Cardiac fibroblast (primary cell): ENCODE results near the gene STK32B.

Source experiments
- DNase-seq, 2 donors: peaks; one replicate each; pipeline versions ENCODE4 v3.0.0 to v3.0.0-alpha.2; 2010; ENCODE audit warnings: low read depth in 2 of 2
- H3K4me3 ChIP-seq, 2 donors: replicated peaks in 1 of 2; 1 replicate in 1 of 2; 2 replicates in 1 of 2; pipeline ENCODE4 v1.5.1; 2011; ENCODE audit warnings: low read depth in 2 of 2, low read length in 2 of 2, mild to moderate bottlenecking in 2 of 2, moderate library complexity in 1 of 2
- TF ChIP-seq, protein P1 (sequence below): IDR thresholded peaks from one replicate; pipeline ENCODE4 v1.5.1; 2011; ENCODE audit warnings: low read depth, mild to moderate bottlenecking, low read length, inconsistent platforms

Gene STK32B

GRCh38 chr4:5409972-5410618 lies 358.8 kb downstream of the STK32B start:
- TF ChIP-seq, protein P1, sequence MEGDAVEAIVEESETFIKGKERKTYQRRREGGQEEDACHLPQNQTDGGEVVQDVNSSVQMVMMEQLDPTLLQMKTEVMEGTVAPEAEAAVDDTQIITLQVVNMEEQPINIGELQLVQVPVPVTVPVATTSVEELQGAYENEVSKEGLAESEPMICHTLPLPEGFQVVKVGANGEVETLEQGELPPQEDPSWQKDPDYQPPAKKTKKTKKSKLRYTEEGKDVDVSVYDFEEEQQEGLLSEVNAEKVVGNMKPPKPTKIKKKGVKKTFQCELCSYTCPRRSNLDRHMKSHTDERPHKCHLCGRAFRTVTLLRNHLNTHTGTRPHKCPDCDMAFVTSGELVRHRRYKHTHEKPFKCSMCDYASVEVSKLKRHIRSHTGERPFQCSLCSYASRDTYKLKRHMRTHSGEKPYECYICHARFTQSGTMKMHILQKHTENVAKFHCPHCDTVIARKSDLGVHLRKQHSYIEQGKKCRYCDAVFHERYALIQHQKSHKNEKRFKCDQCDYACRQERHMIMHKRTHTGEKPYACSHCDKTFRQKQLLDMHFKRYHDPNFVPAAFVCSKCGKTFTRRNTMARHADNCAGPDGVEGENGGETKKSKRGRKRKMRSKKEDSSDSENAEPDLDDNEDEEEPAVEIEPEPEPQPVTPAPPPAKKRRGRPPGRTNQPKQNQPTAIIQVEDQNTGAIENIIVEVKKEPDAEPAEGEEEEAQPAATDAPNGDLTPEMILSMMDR, result no peak
- H3K4me3 ChIP-seq, result no peak overlapping the region
- no peak for DNase-seq

GRCh38 chr4:5412296-5412695 lies 361.0 kb downstream of the STK32B start:
- no peak overlapping the region for H3K4me3 ChIP-seq
- DNase-seq, result no peak
- TF ChIP-seq, protein P1, result no peak

DNA sequence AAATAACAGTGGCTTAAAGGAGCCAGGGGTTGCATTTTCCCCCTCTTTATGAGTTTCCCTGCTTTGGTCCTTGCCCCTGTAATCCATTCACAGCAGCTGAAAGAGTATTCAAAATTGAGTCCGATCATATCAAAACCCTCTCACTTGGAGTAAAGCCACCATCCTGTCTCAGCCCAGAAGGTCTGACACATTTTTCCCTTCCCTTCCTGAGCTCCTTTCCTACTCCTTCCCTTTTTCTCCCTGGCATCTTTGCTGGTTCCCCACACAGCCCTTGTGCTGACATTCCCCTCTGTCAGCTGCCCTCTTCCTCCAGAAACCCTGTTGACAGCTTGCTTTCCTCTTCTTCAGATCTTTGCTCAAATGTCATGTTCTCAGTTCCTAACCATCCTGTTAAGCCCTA lies 361.5 kb downstream of the STK32B start:
- TF ChIP-seq, protein P1, result no peak
- H3K4me3 ChIP-seq, result no peak overlapping the region
- DNase-seq, result no peak

- H3K4me3 ChIP-seq, result no peak overlapping the region
- TF ChIP-seq, protein P1, result no peak
These were observed 365.4 kb downstream of the STK32B start for GRCh38 chr4:5416637-5417036.

DNA sequence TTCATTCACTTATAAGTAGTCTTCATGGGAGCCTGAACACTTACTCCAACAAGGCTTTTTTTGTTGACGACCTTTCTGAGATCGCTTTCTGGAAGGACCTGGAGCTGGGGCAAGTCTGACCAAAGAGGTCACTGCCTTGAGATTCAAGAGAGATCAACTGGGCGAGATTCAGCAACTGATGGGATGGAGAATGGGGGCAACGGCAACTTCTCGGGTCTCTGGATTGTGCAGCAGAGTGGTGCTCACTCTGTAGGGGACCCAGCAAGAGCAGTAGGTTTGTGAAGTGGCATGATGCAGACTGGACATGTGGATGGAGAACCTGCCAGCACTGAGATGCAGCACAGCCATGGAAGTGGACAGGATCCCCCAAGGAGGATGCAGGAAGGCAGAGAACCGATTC lies 369.0 kb downstream of the STK32B start:
- no peak for DNase-seq
- TF ChIP-seq, protein P1, result no peak
- no peak overlapping the region for H3K4me3 ChIP-seq

More at GRCh38 chr4:5416637-5417036, 365.4 kb downstream of the STK32B start:
- no peak for DNase-seq

DNA sequence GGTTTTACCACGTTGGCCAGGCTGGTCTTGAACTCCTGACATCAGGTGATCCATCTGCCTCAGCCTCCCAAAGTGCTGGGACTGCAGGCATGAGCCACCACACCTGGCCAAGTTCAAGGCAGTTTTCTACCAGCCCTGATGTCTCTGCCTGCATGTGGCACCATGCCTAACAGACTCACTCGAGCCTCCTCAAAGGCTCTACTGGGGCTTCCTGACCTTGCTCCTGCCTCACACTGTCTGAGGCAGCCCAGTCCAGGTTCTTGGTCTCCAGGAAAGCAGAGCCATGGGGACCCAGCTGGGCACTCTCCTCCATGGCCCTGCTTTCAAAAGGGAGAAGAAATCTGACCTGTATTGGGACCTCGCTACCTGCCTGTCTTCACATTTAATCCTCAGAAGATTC lies 370.1 kb downstream of the STK32B start:
- no peak for DNase-seq
- no peak overlapping the region for H3K4me3 ChIP-seq
- TF ChIP-seq, protein P1, result no peak

GRCh38 chr4:5422195-5422594 lies 370.9 kb downstream of the STK32B start:
- no peak overlapping the region for H3K4me3 ChIP-seq
- no peak for DNase-seq
- TF ChIP-seq, protein P1, result no peak
